ENCODE results near the gene SORBS2. TPM values are rescaled to one million over a fixed set of nuclear protein-coding genes. Genes with fewer than 3 reads are reported as not detected.

Gene SORBS2
- total and polyA plus RNA-seq, 2 donors (not counting 1 experiment from before 2014, with no cell fraction given), result 0.25 to 0.89 TPM

- Histone ChIP-seq H3K27me3 (replicated peaks in 1 of 4; ENCODE audit: control extremely low read depth in 1 of 4, control insufficient read depth in 3 of 4, insufficient read depth in 4 of 4, low read length in 3 of 4) (no peaks in the 10 kb centered on the region), H3K9ac (ENCODE audit: low read length) (no peak overlapping the region), H3K4me1 (ENCODE audit: control insufficient read depth in 2 of 2, insufficient read depth in 2 of 2, low read length in 2 of 2) (no peaks in the 10 kb centered on the region), H3K27ac (ENCODE audit: low read length in 2 of 2) (no peak overlapping the region), H3K79me2 (ENCODE audit: control insufficient read depth, insufficient read depth, low read length) (no peaks in the 10 kb centered on the region), H3K4me3 (ENCODE audit: control extremely low read depth in 1 of 5, extremely low read depth in 1 of 5, insufficient read depth in 1 of 5, low read depth in 2 of 5, low read length in 4 of 5) (no peak overlapping the region), H3K4me2 (replicated peaks; ENCODE audit: low read depth, low read length, poor library complexity, severe bottlenecking) (no peak overlapping the region), H4K20me1 (ENCODE audit: control insufficient read depth, insufficient read depth, low read length, poor library complexity, severe bottlenecking) (no peaks in the 10 kb centered on the region), H2AFZ (ENCODE audit: insufficient read depth, low read depth, low read length, poor library complexity, severe bottlenecking) (no peak overlapping the region), H3K36me3 (replicated peaks in 1 of 2; ENCODE audit: control extremely low read depth in 1 of 2, control insufficient read depth in 1 of 2, extremely low read depth in 1 of 2, insufficient read depth in 2 of 2, low read length in 1 of 2) (no peaks in the 10 kb centered on the region), H3K9me3 (ENCODE audit: control extremely low read depth in 1 of 3, control insufficient read depth in 2 of 3, insufficient read depth in 1 of 3, low read length in 2 of 3) (no peaks in the 10 kb centered on the region)
- WGBS (ENCODE audit: insufficient coverage), result 89% methylated on average over 9 of the region's 9 CpGs
- Mint-ChIP-seq H3K27ac (no peak overlapping the region), H3K27me3 (peaks cover 15% of the 10 kb centered on the region), H3K4me3 (no peak overlapping the region), H3K4me1 (no peaks in the 10 kb centered on the region), H3K9me3 (ENCODE audit: insufficient read depth) (no peaks in the 10 kb centered on the region)
- no peak for DNase-seq
- TF ChIP-seq CTCF (IDR thresholded peaks at IDR 0.05) (no peak), EZH2 (IDR thresholded peaks at IDR 0.05; ENCODE audit: borderline replicate concordance, insufficient read depth, low read depth, low read length, poor library complexity, severe bottlenecking) (no peak)
- CTCF ChIA-PET, result no interaction called here
- no peak for ATAC-seq (ENCODE audit: low read depth)
- intact Hi-C loops (cut with micrococcal nuclease), result no loop called here
- POLR2A ChIA-PET, result no interaction called here
Observed at GRCh38 chr4:185689407-185689806, 122.6 kb downstream of the SORBS2 start.

GRCh38 chr4:185685804-185686203 lies 126.2 kb downstream of the SORBS2 start:
- H3K27ac Mint-ChIP-seq, result no peak overlapping the region
- no CpG with 5 or more reads among the region's 1 CpG for WGBS (ENCODE audit: insufficient coverage)
- no peak for TF ChIP-seq CTCF (IDR thresholded peaks at IDR 0.05)
- no peak for TF ChIP-seq EZH2 (IDR thresholded peaks at IDR 0.05; ENCODE audit: borderline replicate concordance, insufficient read depth, low read depth, low read length, poor library complexity, severe bottlenecking)

More at GRCh38 chr4:185685804-185686203, 126.2 kb downstream of the SORBS2 start:
- Histone ChIP-seq H3K9ac (ENCODE audit: low read length) (no peak overlapping the region), H3K27ac (ENCODE audit: low read length in 2 of 2) (no peak overlapping the region), H3K9me3 (ENCODE audit: control extremely low read depth in 1 of 3, control insufficient read depth in 2 of 3, insufficient read depth in 1 of 3, low read length in 2 of 3) (no peaks in the 10 kb centered on the region), H2AFZ (ENCODE audit: insufficient read depth, low read depth, low read length, poor library complexity, severe bottlenecking) (no peak overlapping the region), H3K36me3 (replicated peaks in 1 of 2; ENCODE audit: control extremely low read depth in 1 of 2, control insufficient read depth in 1 of 2, extremely low read depth in 1 of 2, insufficient read depth in 2 of 2, low read length in 1 of 2) (no peaks in the 10 kb centered on the region), H3K4me1 (ENCODE audit: control insufficient read depth in 2 of 2, insufficient read depth in 2 of 2, low read length in 2 of 2) (no peaks in the 10 kb centered on the region), H3K27me3 (replicated peaks in 1 of 4; ENCODE audit: control extremely low read depth in 1 of 4, control insufficient read depth in 3 of 4, insufficient read depth in 4 of 4, low read length in 3 of 4) (no peaks in the 10 kb centered on the region), H3K4me2 (replicated peaks; ENCODE audit: low read depth, low read length, poor library complexity, severe bottlenecking) (no peak overlapping the region), H3K79me2 (ENCODE audit: control insufficient read depth, insufficient read depth, low read length) (no peaks in the 10 kb centered on the region), H4K20me1 (ENCODE audit: control insufficient read depth, insufficient read depth, low read length, poor library complexity, severe bottlenecking) (no peaks in the 10 kb centered on the region), H3K4me3 (ENCODE audit: control extremely low read depth in 1 of 5, extremely low read depth in 1 of 5, insufficient read depth in 1 of 5, low read depth in 2 of 5, low read length in 4 of 5) (no peak overlapping the region)
- H3K27me3 Mint-ChIP-seq, result peaks cover 6% of the 10 kb centered on the region
- POLR2A ChIA-PET, result no interaction called here
- H3K9me3 Mint-ChIP-seq (ENCODE audit: insufficient read depth), result no peaks in the 10 kb centered on the region
- intact Hi-C loops (cut with micrococcal nuclease), result no loop called here
- no peak overlapping the region for H3K4me3 Mint-ChIP-seq
- no peaks in the 10 kb centered on the region for H3K4me1 Mint-ChIP-seq
- DNase-seq, result no peak
- no peak for ATAC-seq (ENCODE audit: low read depth)
- CTCF ChIA-PET, result no interaction called here
